IMR-90 (cell line): ENCODE measurements around the gene ADCY5. TPM values are rescaled to one million over a fixed set of nuclear protein-coding genes. Genes with fewer than 3 reads are reported as not detected.

Source experiments
- ATAC-seq: fragments of 200-7000 bp; cut with Tn5 transposase; 2 replicates; pipeline ENCODE4 v1.9.1; 2020; ENCODE audit warnings: low read depth, mild to moderate bottlenecking, moderate library complexity
- BruUV-seq: library from RNA; stranded (reverse); fragments of 400-500 nt; replicated peaks from 2 replicates; lab custom pipeline; 2021; lab: Mats Ljungman, UMichigan
- CTCF ChIA-PET: fragments of 300-600 bp; formaldehyde crosslinking; extraction: SDS; loops from one replicate; lab custom pipeline; 2021; ENCODE audit warnings: antibody characterized with exemption; lab: Yijun Ruan, JAX
- POLR2A ChIA-PET: fragments of 300-600 bp; sonication (Branson Sonifier 250); formaldehyde crosslinking; loops from one replicate; lab custom pipeline; 2022; ENCODE audit warnings: antibody characterized with exemption; ENCODE audit not compliant: unreplicated experiment; lab: Charles Lee
- DNase-seq: peaks from one replicate; pipeline ENCODE4 v3.0.0; 2013
- H2AFZ ChIP-seq: replicated peaks from 2 replicates; pipeline ENCODE3; 2013; ENCODE audit warnings: low read length, mild to moderate bottlenecking; ENCODE audit not compliant: poor library complexity
- H2AK5ac ChIP-seq: 2 replicates; pipeline ENCODE4 v1.6.1; 2013; ENCODE audit warnings: low read depth, low read length, inconsistent platforms
- H2AK9ac ChIP-seq: replicated peaks from 2 replicates; pipeline ENCODE3; 2013; ENCODE audit warnings: mild to moderate bottlenecking, low read depth, low read length, moderate library complexity; ENCODE audit not compliant: poor library complexity
- H2BK120ac ChIP-seq: 2 replicates; pipeline ENCODE4 v1.6.1; 2013; ENCODE audit warnings: low read depth, low read length, inconsistent platforms
- H2BK15ac ChIP-seq: 3 replicates; pipeline ENCODE4 v1.6.1; 2013; ENCODE audit warnings: low read depth, low read length, inconsistent platforms
- H2BK20ac ChIP-seq: 2 replicates; pipeline ENCODE4 v1.6.1; 2013; ENCODE audit warnings: low read depth, mild to moderate bottlenecking, inconsistent platforms, low read length, moderate library complexity
- H2BK5ac ChIP-seq: 2 replicates; pipeline ENCODE4 v1.6.1; 2013; ENCODE audit warnings: mild to moderate bottlenecking, low read depth, low read length, inconsistent platforms; ENCODE audit not compliant: poor library complexity, severe bottlenecking
- H3K14ac ChIP-seq: replicated peaks from 2 replicates; pipeline ENCODE4 v1.6.1; 2013; ENCODE audit warnings: low read depth, low read length, inconsistent platforms
- H3K18ac ChIP-seq: 2 replicates; pipeline ENCODE4 v1.6.1; 2013; ENCODE audit warnings: low read depth, low read length, control low read depth
- H3K23ac ChIP-seq: 2 replicates; pipeline ENCODE4 v1.6.1; 2013; ENCODE audit warnings: low read depth, low read length, inconsistent platforms
- H3K27ac ChIP-seq: 2 replicates; pipeline ENCODE4 v1.5.1; 2013; ENCODE audit warnings: mild to moderate bottlenecking, control low read depth, low read length; ENCODE audit not compliant: insufficient read depth
- H3K27me3 ChIP-seq: 2 replicates; pipeline ENCODE4 v1.6.1; 2013; ENCODE audit warnings: low read length; ENCODE audit not compliant: control insufficient read depth, insufficient read depth
- H3K36me3 ChIP-seq: 2 replicates; pipeline ENCODE4 v1.6.1; 2013; ENCODE audit warnings: low read length, mixed read lengths; ENCODE audit not compliant: control insufficient read depth, insufficient read depth
- H3K4ac ChIP-seq: 2 replicates; pipeline ENCODE4 v1.6.1; 2013; ENCODE audit warnings: low read depth, low read length, inconsistent platforms
- H3K4me1 ChIP-seq: 2 replicates; pipeline ENCODE4 v1.6.1; 2013; ENCODE audit warnings: low read length, mixed read lengths; ENCODE audit not compliant: control insufficient read depth, insufficient read depth
- H3K4me2 ChIP-seq: 2 replicates; pipeline ENCODE4 v1.6.1; 2013; ENCODE audit warnings: low read depth, mild to moderate bottlenecking, control low read depth, low read length, moderate library complexity
- H3K4me3 ChIP-seq: 2 replicates; pipeline ENCODE4 v1.5.1; 2013; ENCODE audit warnings: low read depth, mild to moderate bottlenecking, control low read depth, low read length, moderate library complexity; ENCODE audit not compliant: insufficient read depth
- H3K56ac ChIP-seq: 2 replicates; pipeline ENCODE4 v1.6.1; 2013; ENCODE audit warnings: low read length, inconsistent platforms; ENCODE audit not compliant: insufficient read depth; ENCODE audit errors: extremely low read depth
- H3K79me1 ChIP-seq, 2 experiments: 2 replicates each; pipeline ENCODE4 v1.6.1; 2013; ENCODE audit warnings: low read length in 2 of 2, inconsistent platforms in 1 of 2, low read depth in 1 of 2
- H3K9ac ChIP-seq: 2 replicates; pipeline ENCODE4 v1.6.1; 2013; ENCODE audit warnings: low read depth, low read length, control low read depth
- H3K9me1 ChIP-seq: 2 replicates; pipeline ENCODE4 v1.6.1; 2013; ENCODE audit warnings: low read length, inconsistent platforms; ENCODE audit not compliant: insufficient read depth
- H3K9me3 ChIP-seq: 2 replicates; pipeline ENCODE4 v1.6.1; 2013; ENCODE audit warnings: low read length; ENCODE audit not compliant: control insufficient read depth, insufficient read depth
- H4K20me1 ChIP-seq: 2 replicates; pipeline ENCODE4 v1.6.1; 2013; ENCODE audit warnings: low read length, inconsistent platforms; ENCODE audit not compliant: insufficient read depth
- H4K5ac ChIP-seq: 2 replicates; pipeline ENCODE4 v1.6.1; 2013; ENCODE audit warnings: mild to moderate bottlenecking, low read depth, low read length, control low read depth
- H4K8ac ChIP-seq, 2 experiments: 2 replicates each; pipeline ENCODE4 v1.6.1; 2013; ENCODE audit warnings: low read depth in 2 of 2, low read length in 2 of 2, control low read depth in 1 of 2, inconsistent platforms in 1 of 2
- H4K91ac ChIP-seq: 2 replicates; pipeline ENCODE4 v1.6.1; 2013; ENCODE audit warnings: low read depth, low read length, inconsistent platforms; ENCODE audit not compliant: insufficient read depth
- CEBPB ChIP-seq: IDR thresholded peaks from 2 replicates; pipeline ENCODE4 v1.6.1; 2012; ENCODE audit warnings: low read depth, low read length, improper control_type of control experiment
- CTCF ChIP-seq: conservative IDR thresholded peaks from 2 replicates; pipeline ENCODE4 v1.5.1; 2012; ENCODE audit warnings: mild to moderate bottlenecking, low read depth, low read length, improper control_type of control experiment
- NFE2L2 ChIP-seq: fragments of 150-350 bp; IDR thresholded peaks from 2 replicates; pipeline ENCODE4 v1.6.1; 2016; ENCODE audit warnings: low read depth, mild to moderate bottlenecking, low read length
- POLR2A ChIP-seq: IDR thresholded peaks from 2 replicates; pipeline ENCODE4 v1.6.1; 2012; ENCODE audit warnings: mild to moderate bottlenecking, low read depth, low read length
- WGBS, 2 experiments: methylation state at CpG; one replicate each; pipeline versions ENCODE4 v1.1.5 to v1.1.7; 2013; ENCODE audit warnings: missing lambda C conversion rate in 2 of 2; ENCODE audit not compliant: insufficient read length in 1 of 2; ENCODE audit errors: extremely low coverage in 2 of 2; 5-methylcytosine and 5-hydroxymethylcytosine counted together
- dilution Hi-C: fragments of 300-500 bp; cut with HindIII; formaldehyde crosslinking; loops from one replicate; pipeline ENCODE4 v1.14.3; 2018; ENCODE audit warnings: low sequenced_read_pairs; ENCODE audit not compliant: unreplicated experiment
- in situ Hi-C: fragments of 300-500 bp; cut with MboI; formaldehyde crosslinking; loops from 3 replicates; pipeline ENCODE4 v1.14.3; 2019; ENCODE audit warnings: low sequenced_read_pairs, inconsistent platforms, mixed read lengths
- intact Hi-C: fragments of 100-400 bp; cut with micrococcal nuclease; formaldehyde crosslinking; loops from 2 replicates; pipeline ENCODE4 v1.10.0; 2022
- polyA plus RNA-seq, 3 experiments: library from polyadenylated mRNA; depleted of rRNA; stranded (reverse); fragments of >200 nt; gene quantifications; 2 replicates each; pipeline ENCODE4 v1.2.3, GENCODE V29; 2012; ENCODE audit warnings: low replicate concordance in 1 of 3
- total RNA-seq: library from RNA; depleted of rRNA; stranded (reverse); fragments of >200 nt; gene quantifications from 2 replicates; pipeline ENCODE4 v1.2.3, GENCODE V29; 2012

Gene ADCY5
- total and polyA plus RNA-seq, 2 of the 4 experiments (the other 2 are of a cell fraction), result 0.14 to 0.18 TPM

GRCh38 chr3:123383091-123384053 lies 65.5 kb downstream of the ADCY5 start:
- intact Hi-C loops (no loop called here), dilution Hi-C loops (no loop called here), in situ Hi-C loops (no loop called here)
- Histone ChIP-seq H3K27me3 (peaks cover 33% of the 10 kb centered on the region), H3K4ac (no peak overlapping the region), H3K4me3 (no peak overlapping the region), H4K5ac (no peak overlapping the region), H3K18ac (no peak overlapping the region), H3K14ac (0 out of 2 replicates have a peak overlapping the region, but pooled peaks have one; percentile 37), H2AK5ac (no peak overlapping the region), H3K4me1 (peaks cover 10% of the 10 kb centered on the region; the same call in 1 of the 2 replicates), H3K9ac (no peak overlapping the region), H3K4me2 (no peak overlapping the region), H2AFZ (peak overlapping the region; percentile 64), H3K56ac (no peak overlapping the region), H3K36me3 (no peaks in the 10 kb centered on the region), H4K20me1 (no peaks in the 10 kb centered on the region), H4K8ac (no peak overlapping the region), H2BK5ac (no peak overlapping the region), H3K27ac (no peak overlapping the region), H3K9me3 (no peaks in the 10 kb centered on the region), H2BK15ac (no peak overlapping the region), H2BK20ac (no peak overlapping the region), H3K79me1 (no peaks in the 10 kb centered on the region), H3K23ac (no peak overlapping the region), H2AK9ac (no peak overlapping the region), H2BK120ac (no peak overlapping the region), H4K91ac (no peak overlapping the region), H3K9me1 (peaks cover 7% of the 10 kb centered on the region)
- CTCF ChIA-PET, result interaction anchor here (1.5 kb wide), 1 partner anchor 18 kb away, joined by 3 read pairs; no protein-coding TSS in a partner anchor
- BruUV-seq, result no TSS peak
- DNase-seq (peak; percentile 62), ATAC-seq (peak; percentile 75)
- POLR2A ChIA-PET, result no interaction called here
- TF ChIP-seq POLR2A (no peak), CEBPB (no peak), NFE2L2 (no peak), CTCF (no peak)
- WGBS, 2 experiments, result 54% methylated on average over 6 of the region's 26 CpGs; no CpG with 5 or more reads in 1 of the 2 experiments
